Measurements from ENCODE around the gene COL6A2.

- TF ChIP-seq ZBTB7A (IDR thresholded peaks at IDR 0.05; ENCODE audit: low read depth): no peak
- no peak for TF ChIP-seq MAX (IDR thresholded peaks at IDR 0.05)
Measured at GRCh38 chr21:46148106-46148505, 50.2 kb downstream of the COL6A2 start.

Measured in Ishikawa (cell line).